SK-N-SH (cell line): ENCODE measurements around the gene GIT2.

Experiments
- CHD2 ChIP-seq: fragments of 150-350 bp; IDR thresholded peaks from 2 replicates; pipeline ENCODE4 v1.6.1; 2018; ENCODE audit warnings: low read length; ENCODE audit not compliant: partially characterized antibody
- CTCF ChIP-seq: fragments of 200-600 bp; sonication (generic); IDR thresholded peaks from 2 replicates; pipeline ENCODE4 v1.6.1; 2017; ENCODE audit warnings: antibody characterized with exemption, mild to moderate bottlenecking, moderate library complexity
- GATA2 ChIP-seq: sonication (generic); formaldehyde crosslinking; IDR thresholded peaks from 2 replicates; pipeline ENCODE4 v1.5.0; 2020; ENCODE audit warnings: mild to moderate bottlenecking, missing genetic modification reagents
- RAD21 ChIP-seq: IDR thresholded peaks from 2 replicates; pipeline ENCODE4 v1.6.1; 2012; ENCODE audit warnings: mild to moderate bottlenecking, low read length
- REST ChIP-seq: IDR thresholded peaks from 2 replicates; pipeline ENCODE4 v1.6.1; 2012; ENCODE audit warnings: mild to moderate bottlenecking, low read depth, low read length, moderate library complexity
- TEAD4 ChIP-seq: IDR thresholded peaks from 2 replicates; pipeline ENCODE4 v1.4.0; 2012; ENCODE audit warnings: mild to moderate bottlenecking, borderline replicate concordance; ENCODE audit not compliant: insufficient read depth

- TF ChIP-seq RAD21 (no peak), CHD2 (no peak), REST (no peak), CTCF (no peak), TEAD4 (no peak), GATA2 (CRISPR knock-in tag) (no peak)
Measured at GRCh38 chr12:109988274-109988673, 7.9 kb downstream of the GIT2 start.
